ENCODE measurements around the gene SEC14L1.

The SEC14L1 gene

GRCh38 chr17:77186141-77186604 is 45.4 kb downstream of the SEC14L1 start:
- Histone ChIP-seq H3K4me2 (ENCODE audit: insufficient read depth, low read length) (no peak overlapping the region), H3K27me3 (ENCODE audit: insufficient read depth, low read length, poor library complexity) (no peaks in the 10 kb centered on the region), H3K4me1 (ENCODE audit: insufficient read depth, low read length) (peaks cover 16% of the 10 kb centered on the region), H3K4me3 (ENCODE audit: low read depth in 1 of 2, low read length in 2 of 2) (no peak overlapping the region), H3K9ac (ENCODE audit: low read depth, low read length) (no peak overlapping the region), H4K20me1 (ENCODE audit: insufficient read depth, low read length) (peaks cover 12% of the 10 kb centered on the region; the same call in 1 of the 2 replicates), H3K9me3 (ENCODE audit: insufficient read depth, low read length, severe bottlenecking) (no peaks in the 10 kb centered on the region), H3K79me2 (ENCODE audit: insufficient read depth, low read length) (peaks cover 11% of the 10 kb centered on the region; the same call in 1 of the 2 replicates), H3K27ac (ENCODE audit: low read length) (no peak overlapping the region), H3K36me3 (ENCODE audit: insufficient read depth, low read length) (0 out of 2 replicates have a peak, but pooled peaks cover 3% of the 10 kb centered on the region), H2AFZ (ENCODE audit: low read depth, low read length) (no peak overlapping the region)
- TF ChIP-seq EZH2 (IDR thresholded peaks at IDR 0.05; ENCODE audit: borderline replicate concordance, low read depth, low read length, severe bottlenecking) (no peak), CTCF (IDR thresholded peaks at IDR 0.05; ENCODE audit: borderline replicate concordance, extremely low read depth, low read length, poor library complexity, severe bottlenecking) (no peak)
- DNase-seq (peak; percentile 50), ATAC-seq (ENCODE audit: insufficient read depth, low read depth) (peak; percentile 78)

GRCh38 chr17:77188084-77189066 is 47.6 kb downstream of the SEC14L1 start:
- Histone ChIP-seq H3K27ac (ENCODE audit: low read length) (no peak overlapping the region), H3K9ac (ENCODE audit: low read depth, low read length) (no peak overlapping the region), H3K4me3 (ENCODE audit: low read depth in 1 of 2, low read length in 2 of 2) (no peak overlapping the region)

GRCh38 chr17:77189148-77189547 is 48.4 kb downstream of the SEC14L1 start:
- Histone ChIP-seq H4K20me1 (ENCODE audit: insufficient read depth, low read length) (peaks cover 9% of the 10 kb centered on the region; the same call in 1 of the 2 replicates), H3K4me1 (ENCODE audit: insufficient read depth, low read length) (peaks cover 7% of the 10 kb centered on the region), H3K4me3 (ENCODE audit: low read depth in 1 of 2, low read length in 2 of 2) (no peak overlapping the region), H3K79me2 (ENCODE audit: insufficient read depth, low read length) (peaks cover 9% of the 10 kb centered on the region; the same call in 1 of the 2 replicates), H3K36me3 (ENCODE audit: insufficient read depth, low read length) (peaks cover 16% of the 10 kb centered on the region), H2AFZ (ENCODE audit: low read depth, low read length) (no peak overlapping the region), H3K9me3 (ENCODE audit: insufficient read depth, low read length, severe bottlenecking) (no peaks in the 10 kb centered on the region), H3K4me2 (ENCODE audit: insufficient read depth, low read length) (no peak overlapping the region), H3K27ac (ENCODE audit: low read length) (no peak overlapping the region), H3K9ac (ENCODE audit: low read depth, low read length) (no peak overlapping the region), H3K27me3 (ENCODE audit: insufficient read depth, low read length, poor library complexity) (no peaks in the 10 kb centered on the region)
- DNase-seq, result no peak
- TF ChIP-seq EZH2 (IDR thresholded peaks at IDR 0.05; ENCODE audit: borderline replicate concordance, low read depth, low read length, severe bottlenecking) (no peak), CTCF (IDR thresholded peaks at IDR 0.05; ENCODE audit: borderline replicate concordance, extremely low read depth, low read length, poor library complexity, severe bottlenecking) (no peak)
- no peak for ATAC-seq (ENCODE audit: insufficient read depth, low read depth)

More at GRCh38 chr17:77188084-77189066, 47.6 kb downstream of the SEC14L1 start:
- no peaks in the 10 kb centered on the region for H3K9me3 ChIP-seq (ENCODE audit: insufficient read depth, low read length, severe bottlenecking)
- H3K36me3 ChIP-seq (ENCODE audit: insufficient read depth, low read length), result peaks cover 12% of the 10 kb centered on the region; the same call in 1 of the 2 replicates
- ATAC-seq (ENCODE audit: insufficient read depth, low read depth), result no peak
- H3K79me2 ChIP-seq (ENCODE audit: insufficient read depth, low read length), result peaks cover 9% of the 10 kb centered on the region; the same call in 1 of the 2 replicates
- H3K4me1 ChIP-seq (ENCODE audit: insufficient read depth, low read length), result peaks cover 7% of the 10 kb centered on the region
- no peak overlapping the region for H2AFZ ChIP-seq (ENCODE audit: low read depth, low read length)
- no peak overlapping the region for H3K4me2 ChIP-seq (ENCODE audit: insufficient read depth, low read length)
- DNase-seq, result no peak
- no peaks in the 10 kb centered on the region for H3K27me3 ChIP-seq (ENCODE audit: insufficient read depth, low read length, poor library complexity)
- TF ChIP-seq EZH2 (IDR thresholded peaks at IDR 0.05; ENCODE audit: borderline replicate concordance, low read depth, low read length, severe bottlenecking), result no peak
- TF ChIP-seq CTCF (IDR thresholded peaks at IDR 0.05; ENCODE audit: borderline replicate concordance, extremely low read depth, low read length, poor library complexity, severe bottlenecking), result no peak
- H4K20me1 ChIP-seq (ENCODE audit: insufficient read depth, low read length), result peaks cover 9% of the 10 kb centered on the region; the same call in 1 of the 2 replicates
